ES-I3 (cell line): Measurements from ENCODE around the gene IARS1.

Experiments used
- H3K36me3 ChIP-seq: 2 replicates; pipeline ENCODE4 v1.6.1; 2013; ENCODE audit warnings: mild to moderate bottlenecking, low read length, control low read depth, moderate library complexity; ENCODE audit not compliant: insufficient read depth
- H3K4me1 ChIP-seq: 2 replicates; pipeline ENCODE4 v1.6.1; 2013; ENCODE audit warnings: mild to moderate bottlenecking, control low read depth, low read length; ENCODE audit not compliant: insufficient read depth
- H3K9ac ChIP-seq: 2 replicates; pipeline ENCODE4 v1.6.1; 2013; ENCODE audit warnings: low read depth, mild to moderate bottlenecking, low read length, moderate library complexity
- H3K9me3 ChIP-seq: 2 replicates; pipeline ENCODE4 v1.6.1; 2013; ENCODE audit warnings: mild to moderate bottlenecking, low read length, moderate library complexity; ENCODE audit not compliant: control insufficient read depth, insufficient read depth

IARS1 gene

DNA sequence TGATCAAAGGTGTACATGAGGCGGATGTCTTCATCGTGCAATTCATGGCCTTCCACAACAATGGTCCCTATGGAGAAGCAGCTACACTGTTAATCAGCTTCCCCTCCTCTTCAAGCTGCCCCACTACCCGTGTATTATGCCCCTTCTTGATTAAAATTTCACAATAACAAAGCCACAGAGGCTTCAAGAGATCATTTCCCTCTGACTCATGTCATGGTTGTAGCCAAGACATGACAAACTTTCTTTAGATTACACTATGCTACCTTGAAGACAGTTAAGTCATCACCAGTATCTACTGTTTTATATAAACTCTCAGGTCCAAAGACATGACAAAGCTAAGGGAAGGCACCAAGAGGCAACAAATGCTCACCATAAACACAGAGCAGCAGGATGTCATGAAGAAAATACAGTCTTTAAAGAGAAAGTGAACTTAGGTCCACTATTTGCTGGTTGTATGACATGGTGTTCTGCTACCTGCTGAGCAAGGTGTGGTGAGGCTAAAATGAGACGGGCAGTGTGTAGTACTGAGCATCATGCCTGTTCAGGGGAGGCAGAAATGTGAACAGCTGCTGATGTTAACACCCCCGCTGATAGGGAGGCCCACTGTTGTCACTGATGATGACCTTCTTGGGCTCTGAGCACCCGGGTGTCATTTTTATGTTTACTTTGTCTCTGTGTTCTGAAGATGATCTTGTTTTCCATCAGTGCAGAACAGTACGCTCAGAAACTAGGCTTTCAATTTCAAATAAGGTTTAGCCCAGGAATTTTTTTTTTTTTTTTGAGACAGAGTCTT is 48.3 kb downstream of the IARS1 start:
- Histone ChIP-seq H3K9me3 (no peaks in the 10 kb centered on the region), H3K36me3 (peaks cover 76% of the 10 kb centered on the region), H3K4me1 (no peaks in the 10 kb centered on the region), H3K9ac (no peak overlapping the region)
